HG03175 (cell line): Measurements from ENCODE around the gene SHMT2.

ENCODE experiments used
- ATAC-seq: cut with Tn5 transposase; IDR thresholded peaks from one replicate; pipeline ENCODE4 v1.9.1; 2021; ENCODE audit warnings: mild to moderate bottlenecking, moderate library complexity; ENCODE audit not compliant: unreplicated experiment

SHMT2 gene

GRCh38 chr12:57238854-57239554, 9.5 kb downstream of the SHMT2 start:
- peak; percentile 48 for ATAC-seq

DNA sequence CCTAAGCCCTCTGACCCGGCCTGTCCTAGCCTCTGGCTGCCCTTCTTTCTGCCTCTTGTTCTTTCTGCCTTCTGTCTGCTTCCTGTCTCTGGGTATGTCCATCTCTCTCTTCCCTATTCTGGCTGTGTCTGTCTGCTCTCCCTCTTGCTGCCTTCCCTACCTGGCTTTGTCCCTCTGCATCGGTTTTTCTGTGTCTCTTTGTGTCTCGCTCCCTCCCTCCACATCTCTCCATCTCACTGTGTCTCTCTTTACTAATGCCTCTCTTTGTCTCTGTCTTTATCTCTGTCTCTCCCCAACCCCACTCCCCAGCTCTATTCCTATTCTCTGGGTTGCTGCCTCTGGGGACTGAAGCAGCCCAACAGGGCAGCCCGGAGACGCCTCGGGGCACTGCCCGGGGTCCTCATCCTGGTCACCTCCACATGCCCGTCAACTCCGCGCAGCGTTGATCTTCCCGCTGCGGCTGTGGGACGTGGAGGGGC, 10.1 kb downstream of the SHMT2 start:
- no peak for ATAC-seq

DNA sequence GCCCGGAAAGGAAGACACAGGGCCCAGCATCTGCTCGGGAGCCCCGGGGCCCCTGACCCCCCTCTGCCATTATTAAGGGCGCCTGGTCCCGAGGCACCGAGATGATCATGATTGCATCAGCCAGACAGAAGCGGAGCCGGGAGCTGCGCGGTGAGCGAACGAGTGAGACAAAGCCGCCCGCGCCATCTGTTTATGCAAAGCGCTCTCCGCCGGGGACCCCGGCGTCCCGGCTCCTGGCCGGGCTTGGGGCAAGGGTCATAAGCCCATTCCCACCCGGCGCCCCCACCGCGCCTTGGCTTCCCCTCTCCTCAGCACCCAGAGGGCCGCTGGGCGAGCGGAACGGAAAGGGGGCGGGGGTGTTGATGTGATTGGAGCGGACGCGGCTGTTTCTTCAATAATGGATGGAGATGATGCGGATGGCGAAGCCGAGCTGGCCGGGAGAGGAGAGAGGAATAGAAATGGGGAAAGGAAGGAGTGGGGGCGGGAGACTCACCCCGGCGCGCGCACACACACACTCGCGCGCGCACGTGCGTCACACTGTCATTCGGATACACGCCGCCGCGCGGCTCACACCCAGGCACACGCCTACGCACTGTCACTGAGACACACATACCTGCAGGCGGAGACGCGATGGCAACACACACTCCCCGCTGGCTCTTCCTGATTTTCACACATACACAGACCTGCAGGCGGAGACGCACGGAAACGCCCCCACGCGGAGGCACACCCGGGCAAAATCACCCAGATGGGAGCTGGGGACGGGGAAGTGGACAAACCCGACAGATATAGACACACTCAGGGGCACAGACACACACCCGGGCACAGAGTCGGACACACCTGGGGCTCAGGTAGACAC, 10.8 kb downstream of the SHMT2 start:
- ATAC-seq, result no peak

GRCh38 chr12:57240926-57241401, 11.5 kb downstream of the SHMT2 start:
- ATAC-seq, result no peak

DNA sequence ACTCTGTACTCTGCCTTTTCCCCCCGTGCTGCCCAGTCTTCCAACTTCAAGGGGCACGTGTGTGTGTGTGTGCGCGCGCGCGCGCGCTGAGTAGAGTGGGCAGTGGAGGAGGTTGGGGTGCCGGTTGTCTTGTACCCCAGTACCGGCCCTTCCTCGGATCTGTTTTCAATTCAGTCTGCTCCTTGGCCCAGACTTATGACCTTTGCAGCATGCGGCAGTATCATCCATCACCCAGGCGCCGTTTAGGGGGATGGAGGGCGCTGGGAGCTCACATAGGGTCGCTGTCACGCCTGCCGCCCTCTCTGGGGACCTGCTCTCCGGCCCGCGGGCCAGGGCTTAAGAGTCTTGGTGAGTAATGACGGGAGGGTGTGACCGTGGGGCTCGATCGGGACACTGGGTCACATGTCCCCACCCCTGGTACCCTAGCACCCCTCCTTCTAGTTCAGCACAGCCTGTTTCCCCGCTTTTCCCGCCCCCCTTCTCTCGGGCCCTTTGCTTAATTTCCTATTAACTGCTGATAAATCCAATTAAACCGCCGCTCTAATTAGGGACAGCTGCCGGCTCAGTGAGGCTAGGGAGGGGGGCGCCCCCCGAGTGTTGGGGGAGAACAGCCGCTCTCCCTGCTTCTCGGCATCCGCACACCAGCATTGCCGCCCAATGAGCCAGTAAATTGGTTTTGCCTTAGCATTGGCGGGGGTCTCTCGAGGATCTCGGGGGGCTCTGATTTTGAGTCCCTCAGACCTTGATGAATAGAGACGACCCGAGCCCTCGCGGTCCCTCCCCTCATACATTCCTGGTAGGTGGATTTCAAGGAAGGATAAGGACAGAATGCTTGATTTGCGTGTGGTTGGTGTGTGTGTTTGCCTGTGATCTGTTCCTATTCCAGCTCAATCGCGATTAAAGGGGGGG, 12.1 kb downstream of the SHMT2 start:
- ATAC-seq, result no peak

- no peak for ATAC-seq
Observed at GRCh38 chr12:57242329-57242690, 12.8 kb downstream of the SHMT2 start.

DNA sequence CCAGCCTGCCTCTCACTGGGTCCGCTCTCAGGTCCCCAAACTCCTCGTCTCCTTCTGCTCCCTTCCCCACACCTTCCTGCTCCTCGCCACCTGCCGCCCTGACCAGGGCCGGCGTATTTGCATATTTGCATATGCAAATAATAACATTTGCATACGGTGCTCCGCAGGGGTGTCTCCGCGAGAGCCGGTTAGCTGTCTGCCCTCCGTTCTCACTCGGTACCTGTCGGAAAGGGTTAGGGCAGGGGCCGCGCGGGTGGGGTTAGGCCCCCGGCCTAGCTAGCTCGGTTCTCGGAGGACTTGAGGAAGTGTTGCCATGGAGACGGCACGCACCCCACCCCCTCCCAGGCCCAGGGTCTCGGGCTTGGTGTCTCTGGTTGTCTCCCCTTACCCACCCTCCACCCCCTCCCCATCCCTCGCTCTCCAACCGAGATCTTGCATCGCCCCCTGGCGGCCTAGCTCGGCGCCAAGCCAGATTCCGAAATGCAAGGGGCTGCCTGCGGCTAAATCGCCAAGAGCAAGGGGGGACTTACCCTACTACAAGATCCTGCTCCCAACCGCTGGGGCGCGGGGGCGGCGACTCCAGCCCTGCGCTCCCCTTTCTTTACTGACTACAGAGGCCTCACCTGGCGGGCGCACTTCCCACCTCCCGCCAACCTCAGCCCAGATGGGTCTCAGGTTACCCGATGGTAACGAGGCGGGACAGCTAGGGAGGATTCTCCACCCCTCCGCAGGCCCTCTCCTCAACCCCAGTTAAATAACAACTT, 13.4 kb downstream of the SHMT2 start:
- peak; percentile 47 for ATAC-seq

GRCh38 chr12:57243521-57244311, 14.2 kb downstream of the SHMT2 start:
- ATAC-seq, result no peak

DNA sequence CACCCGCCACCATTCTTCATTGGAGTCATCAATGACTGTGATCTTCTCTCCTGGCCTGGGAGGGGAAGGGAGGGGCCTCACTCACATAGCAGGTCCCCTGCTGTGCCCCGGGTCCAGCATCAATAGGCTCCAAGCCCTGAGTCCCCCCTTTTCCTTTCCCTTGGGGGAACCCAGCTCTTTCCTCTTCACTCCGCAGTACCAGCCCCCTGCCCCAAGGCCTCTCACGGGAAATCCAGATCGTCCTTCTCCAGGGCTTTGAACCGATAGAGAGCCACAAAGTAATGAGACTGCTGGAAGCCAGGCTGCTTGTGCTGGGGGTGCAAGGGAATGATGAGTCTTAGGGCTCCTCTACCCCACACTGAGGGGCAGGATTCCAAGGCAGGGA, 14.8 kb downstream of the SHMT2 start:
- no peak for ATAC-seq

DNA sequence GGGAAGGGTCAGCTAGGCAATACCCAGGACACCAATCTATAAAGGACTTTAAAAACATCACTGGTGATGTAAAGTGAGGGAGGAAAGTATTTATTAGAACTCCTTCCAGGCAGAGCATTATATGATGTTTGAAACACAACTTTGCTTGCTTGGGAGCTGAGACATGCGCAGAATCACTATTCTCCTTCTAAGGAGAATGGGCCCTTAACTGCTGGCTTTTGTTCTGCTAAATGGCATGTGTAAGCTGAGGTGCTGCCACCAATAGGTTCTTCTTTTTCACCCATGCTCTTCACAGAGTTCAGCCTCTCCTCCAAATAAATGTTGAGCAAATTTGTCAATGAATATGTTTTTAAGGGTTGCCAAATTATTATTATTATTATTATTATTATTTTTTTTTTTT, 17.5 kb downstream of the SHMT2 start:
- ATAC-seq, result no peak

DNA sequence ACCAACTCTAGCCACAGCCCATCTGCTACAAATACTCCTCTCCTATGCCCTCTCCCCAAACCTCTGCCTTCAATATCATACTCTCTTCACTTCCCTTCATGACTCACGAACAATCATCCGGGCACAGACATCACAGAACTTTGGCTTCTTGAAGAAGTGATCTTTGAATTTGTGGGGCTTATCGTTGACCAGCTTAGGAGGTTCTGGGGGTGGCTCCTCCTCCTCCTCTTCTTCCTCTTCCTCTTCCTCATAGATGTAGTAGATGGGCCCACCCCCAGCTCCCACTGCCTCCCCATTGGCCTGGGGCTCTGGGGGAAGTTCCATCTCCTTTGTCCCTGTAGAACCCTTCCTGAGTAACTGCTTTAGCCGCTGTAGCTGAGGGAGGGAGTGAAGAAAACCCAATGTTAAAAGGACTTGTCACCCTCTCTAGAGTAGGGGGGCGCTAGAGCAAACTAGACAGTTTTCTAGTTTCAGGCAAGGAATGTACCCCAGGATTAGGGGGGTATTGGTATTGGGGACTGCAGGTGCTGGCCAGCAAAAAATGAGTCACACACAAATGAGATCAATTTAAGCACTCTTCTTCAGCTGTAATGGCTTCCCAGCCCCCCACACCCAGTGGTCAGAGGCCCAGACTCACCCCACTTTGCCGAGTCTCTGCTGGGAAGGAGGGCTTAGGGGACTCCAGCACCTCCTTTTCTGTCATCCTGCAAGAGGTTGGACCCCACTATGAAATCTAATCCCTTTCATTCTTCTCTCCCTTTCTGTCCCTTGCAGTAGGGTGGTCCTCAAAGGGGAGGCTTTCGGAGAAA, 19.6 kb downstream of the SHMT2 start:
- no peak for ATAC-seq

- ATAC-seq, result no peak
Observed at GRCh38 chr12:57250541-57250940, 21.0 kb downstream of the SHMT2 start.

DNA sequence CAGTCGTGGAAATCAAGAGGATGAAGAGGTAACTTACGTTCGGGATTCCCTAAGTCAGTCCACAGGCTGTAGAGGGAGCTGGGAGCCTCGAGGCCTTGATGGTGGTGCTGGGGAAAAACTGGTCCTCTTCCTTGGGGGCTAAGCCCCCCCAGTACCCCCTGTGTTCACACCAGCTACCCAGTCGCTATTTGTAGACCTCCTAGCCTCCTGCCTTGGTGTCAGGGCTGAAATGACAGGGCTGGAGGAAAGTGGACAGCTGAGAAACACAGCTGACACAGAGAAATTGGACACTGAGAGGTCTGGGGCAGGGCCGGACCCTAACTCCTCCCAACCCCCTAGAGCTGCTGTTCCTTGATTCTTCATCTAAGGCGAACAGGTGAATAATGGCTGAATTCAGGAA, 21.4 kb downstream of the SHMT2 start, which contains the start of gene STAC3:
Gene STAC3, minus strand, starts transcription at position 232 of the 400 bp plus-strand sequence. CDS start 1,551 bp downstream, outside the sequence.
- ATAC-seq, result no peak

DNA sequence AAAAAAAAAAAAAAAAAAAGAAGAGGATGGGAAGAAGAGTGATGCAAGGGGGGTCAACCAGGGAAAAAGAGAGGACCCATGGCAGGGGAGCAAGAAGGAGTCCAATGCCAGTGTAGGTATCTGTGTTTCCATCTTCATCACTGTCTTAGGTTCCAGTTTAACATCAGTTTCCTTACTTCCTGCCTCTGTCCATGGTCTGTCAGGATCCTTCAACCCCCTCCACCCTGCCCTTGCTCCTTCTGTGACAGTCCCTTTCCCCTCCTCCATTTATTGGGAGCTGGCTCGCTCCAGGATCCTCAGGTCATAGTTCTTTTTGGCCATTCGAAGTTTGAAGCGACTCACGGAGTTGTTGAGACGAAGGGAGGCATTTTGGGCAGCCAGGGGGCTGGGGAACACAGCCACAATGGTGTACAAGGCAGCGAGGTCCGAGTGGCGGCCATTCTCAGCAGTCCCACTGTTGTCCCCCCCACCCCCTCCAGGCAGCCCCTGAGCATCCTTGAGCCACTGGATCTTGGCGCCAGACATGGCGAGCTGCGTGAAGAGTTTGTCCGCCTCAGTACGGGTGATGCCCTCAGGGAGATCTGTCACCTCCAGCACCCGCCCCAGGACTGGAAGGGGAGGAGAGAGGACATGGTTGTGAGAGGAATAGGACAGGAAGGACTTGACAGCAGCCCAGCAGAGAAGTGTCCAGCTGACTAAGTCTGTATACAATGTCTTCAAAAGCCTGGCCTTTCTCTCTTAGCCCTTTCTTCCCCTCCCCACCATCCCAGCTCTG, 25.2 kb downstream of the SHMT2 start:
- no peak for ATAC-seq

DNA sequence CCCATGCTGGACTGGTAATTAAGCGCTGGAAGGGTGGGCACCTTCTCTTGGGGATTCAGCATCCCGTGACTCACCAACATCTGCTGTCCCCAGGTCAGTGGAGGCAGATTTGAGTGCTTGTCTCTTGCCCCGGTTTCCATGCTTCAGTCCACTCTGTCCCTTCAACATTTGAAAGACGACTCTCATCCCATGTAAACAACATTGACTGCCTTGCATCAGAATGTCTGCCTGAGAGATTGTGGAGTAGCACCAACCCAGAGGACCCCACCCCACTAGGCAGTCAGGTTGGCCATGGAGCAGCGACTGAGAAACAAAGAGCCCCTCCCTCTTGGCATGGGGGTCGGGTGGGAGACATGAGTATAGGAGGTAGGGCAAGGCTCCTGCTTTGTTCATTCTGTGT, 26.4 kb downstream of the SHMT2 start:
- no peak for ATAC-seq

DNA sequence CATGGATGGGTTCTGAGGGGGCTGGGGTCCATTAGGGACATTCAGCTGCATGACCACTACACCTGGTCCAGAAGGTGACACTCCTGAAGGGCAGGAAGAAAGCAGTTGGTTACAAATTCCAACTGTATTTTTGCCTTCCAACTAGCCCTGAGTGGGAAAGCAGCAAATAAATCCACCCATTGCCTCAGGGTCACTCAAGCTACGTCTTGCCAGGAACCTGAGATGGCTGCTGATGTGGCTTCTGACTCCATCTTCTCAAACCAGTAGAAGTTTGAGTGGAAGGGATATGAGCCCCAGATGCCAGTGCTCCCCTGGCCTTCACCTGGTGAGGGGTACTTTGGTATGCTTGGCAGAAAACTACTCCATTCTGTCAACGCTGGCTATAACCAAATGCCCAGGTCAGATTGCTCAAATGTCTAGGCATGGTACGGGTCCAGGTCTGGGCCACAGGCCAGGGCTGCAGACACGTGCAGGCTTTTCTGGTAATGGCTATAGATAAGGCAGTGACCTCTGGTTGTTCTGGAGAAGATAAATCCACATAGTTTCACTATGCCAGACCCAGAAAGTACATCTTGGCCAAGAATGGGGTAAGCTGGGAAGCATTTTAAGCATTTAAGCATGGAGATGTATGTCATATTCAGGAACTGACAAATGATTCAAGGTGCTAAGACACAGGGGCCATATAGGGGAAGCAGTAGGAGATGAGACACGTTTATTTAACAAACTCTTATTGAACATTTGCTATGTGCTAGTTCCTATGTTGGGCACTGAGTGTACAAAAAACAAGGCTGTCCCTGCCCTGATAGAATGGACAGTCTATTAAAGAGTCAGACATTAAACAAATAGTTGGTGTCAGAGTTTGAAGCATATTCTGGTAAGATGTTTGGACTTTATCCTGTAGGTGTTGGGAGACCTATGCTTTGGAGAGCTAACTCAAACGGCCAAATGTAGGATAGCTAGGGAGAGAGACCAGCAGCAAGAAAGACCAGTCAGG, 29.8 kb downstream of the SHMT2 start:
- ATAC-seq, result no peak

- no peak for ATAC-seq
Observed at GRCh38 chr12:57260366-57260765, 30.9 kb downstream of the SHMT2 start.
